GM12873 (cell line): ENCODE results near the gene FTSJ3.

ENCODE experiments used
- CTCF ChIP-seq: IDR thresholded peaks from 2 replicates; pipeline ENCODE4 v1.5.1; 2012; ENCODE audit warnings: low read depth, mild to moderate bottlenecking, moderate library complexity, low read length, control low read depth; ENCODE audit not compliant: insufficient read depth; ENCODE audit errors: missing control alignments

Gene FTSJ3

GRCh38 chr17:63823659-63824331, 3.7 kb downstream of the FTSJ3 start:
- TF ChIP-seq CTCF = no peak

GRCh38 chr17:63822537-63822936, 4.9 kb downstream of the FTSJ3 start:
- TF ChIP-seq CTCF = no peak

GRCh38 chr17:63821804-63822203, 5.7 kb downstream of the FTSJ3 start:
- TF ChIP-seq CTCF = no peak

- TF ChIP-seq CTCF = no peak
Observed at GRCh38 chr17:63820963-63821561, 6.4 kb downstream of the FTSJ3 start.

- TF ChIP-seq CTCF = no peak
Observed at GRCh38 chr17:63819585-63820537, 7.6 kb downstream of the FTSJ3 start.

GRCh38 chr17:63819131-63819530, 8.3 kb downstream of the FTSJ3 start:
- TF ChIP-seq CTCF = no peak
